NCI-H748 (cell line): ENCODE measurements around the gene FHIT.

Experiments used
- DNase-seq: peaks from one replicate; lab custom pipeline; 2025; ENCODE audit not compliant: unreplicated experiment; lab: John Stamatoyannopoulos, UW

The FHIT gene

DNA sequence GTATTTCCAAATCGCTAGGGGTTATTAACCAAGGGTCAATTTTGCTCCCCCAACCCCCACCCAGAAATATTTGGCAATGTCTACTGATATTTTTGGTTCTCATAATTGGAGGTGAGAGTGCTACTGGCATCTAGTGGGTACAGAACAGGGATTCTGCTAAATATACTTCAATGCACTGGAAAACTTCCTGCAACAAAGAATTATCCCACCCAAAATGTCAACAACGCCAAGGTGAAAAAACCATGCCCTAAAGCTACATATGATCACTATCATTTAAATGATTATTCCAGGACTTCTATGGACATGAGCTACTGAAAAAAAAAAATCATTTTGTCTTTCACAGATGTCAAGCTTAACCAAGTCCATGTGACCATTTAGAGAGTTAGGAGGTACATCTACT lies 867.9 kb downstream of the FHIT start:
- peak; percentile 15 for DNase-seq

DNA sequence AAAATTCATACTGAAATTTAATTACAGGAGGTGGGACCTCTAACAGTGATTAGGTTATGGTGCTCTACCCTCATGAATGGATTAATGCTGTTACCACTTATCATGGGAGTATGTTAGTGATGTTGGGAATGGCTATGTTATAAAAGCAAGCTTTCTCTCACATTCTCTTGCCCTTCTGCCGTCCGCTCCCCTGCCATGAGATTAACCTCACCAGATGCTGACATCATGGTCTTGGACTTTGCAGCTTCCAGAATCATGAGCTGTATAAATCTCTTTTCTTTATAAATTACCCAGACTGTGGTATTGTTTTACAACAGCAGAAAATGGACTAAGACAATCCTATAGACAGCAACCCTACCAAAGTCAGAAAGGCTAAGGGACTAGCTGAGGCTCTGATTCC lies 884.8 kb downstream of the FHIT start:
- DNase-seq, result no peak

GRCh38 chr3:60365360-60365759 lies 885.9 kb downstream of the FHIT start:
- no peak for DNase-seq

DNA sequence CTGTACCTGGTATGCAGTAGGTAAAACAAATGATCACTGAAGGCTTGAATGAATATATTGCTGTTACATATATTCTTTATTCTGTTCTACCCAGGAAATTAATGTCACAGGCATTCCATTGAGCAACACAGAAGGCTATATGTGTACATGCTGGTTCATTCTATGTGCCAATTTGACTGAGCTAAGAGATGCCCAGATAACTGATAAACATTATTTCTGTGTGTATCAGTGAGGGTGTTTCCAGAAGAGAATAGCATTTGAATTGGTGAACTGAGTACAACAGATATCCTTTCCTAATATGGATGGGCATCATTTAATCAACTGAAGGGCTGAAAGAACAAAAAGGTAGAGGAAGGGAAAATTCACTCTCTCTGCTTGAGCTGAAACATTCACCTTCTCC lies 886.8 kb downstream of the FHIT start:
- no peak for DNase-seq

GRCh38 chr3:60363817-60364216 lies 887.4 kb downstream of the FHIT start:
- DNase-seq, result no peak

DNA sequence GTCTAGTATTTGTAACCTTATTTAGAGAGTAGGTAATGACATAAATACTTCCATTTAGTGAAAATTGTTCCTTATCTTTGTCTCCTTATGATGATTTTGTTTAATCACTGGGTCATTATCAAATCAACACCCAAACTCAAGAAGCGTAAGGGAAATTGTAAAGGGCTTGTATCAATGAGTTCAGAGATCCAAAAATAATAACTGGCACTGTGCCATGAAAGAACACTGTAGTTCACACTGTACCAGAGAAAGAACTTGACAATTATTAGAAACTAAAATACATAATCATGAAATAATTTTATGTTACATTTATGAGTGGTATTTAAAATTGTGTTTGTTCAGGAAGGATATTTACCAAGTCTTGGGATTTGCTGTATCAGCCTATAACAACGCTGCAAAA lies 895.4 kb downstream of the FHIT start:
- peak; percentile 90 for DNase-seq

DNA sequence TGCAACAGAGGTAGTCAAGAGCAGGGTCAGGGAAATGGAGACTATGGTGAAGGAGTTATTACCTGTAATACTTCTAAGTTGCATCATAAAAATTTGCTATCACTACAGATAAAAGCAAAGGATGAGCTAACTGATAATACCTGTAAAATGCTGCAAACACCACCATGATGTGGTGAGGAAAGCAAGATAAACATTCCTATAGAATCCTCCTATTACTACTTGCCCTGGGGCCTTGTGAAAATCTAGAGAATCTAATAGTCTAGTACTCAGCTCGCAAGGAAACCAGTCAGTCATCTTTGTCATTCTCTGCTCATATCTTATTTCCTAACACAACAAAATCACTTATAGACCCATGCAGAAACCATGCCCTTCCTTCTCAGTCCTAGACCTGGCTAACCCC lies 899.8 kb downstream of the FHIT start:
- DNase-seq, result no peak

GRCh38 chr3:60344340-60344739 lies 906.9 kb downstream of the FHIT start:
- DNase-seq, result no peak

GRCh38 chr3:60343831-60344230 lies 907.4 kb downstream of the FHIT start:
- no peak for DNase-seq

DNA sequence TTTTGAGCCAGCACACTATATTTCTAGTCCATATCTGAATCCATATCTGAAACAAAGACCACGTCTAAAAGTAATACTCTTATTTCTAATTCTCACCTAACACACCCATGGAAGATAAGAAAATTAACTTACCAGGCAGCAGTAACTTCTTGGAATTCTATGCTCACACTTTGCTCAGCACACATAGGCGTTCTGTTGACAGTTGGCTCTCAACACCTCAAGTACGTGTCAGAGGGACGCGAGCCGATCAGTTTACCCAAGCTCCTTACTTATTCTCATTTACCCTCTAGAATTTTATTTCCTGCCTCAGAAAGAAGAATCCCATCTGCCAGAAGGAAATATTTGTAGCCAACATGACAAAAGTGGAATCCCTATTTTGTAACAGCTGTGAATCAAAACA lies 911.9 kb downstream of the FHIT start:
- DNase-seq, result no peak

- no peak for DNase-seq
Measured at GRCh38 chr3:60337421-60337820, 913.8 kb downstream of the FHIT start.

DNA sequence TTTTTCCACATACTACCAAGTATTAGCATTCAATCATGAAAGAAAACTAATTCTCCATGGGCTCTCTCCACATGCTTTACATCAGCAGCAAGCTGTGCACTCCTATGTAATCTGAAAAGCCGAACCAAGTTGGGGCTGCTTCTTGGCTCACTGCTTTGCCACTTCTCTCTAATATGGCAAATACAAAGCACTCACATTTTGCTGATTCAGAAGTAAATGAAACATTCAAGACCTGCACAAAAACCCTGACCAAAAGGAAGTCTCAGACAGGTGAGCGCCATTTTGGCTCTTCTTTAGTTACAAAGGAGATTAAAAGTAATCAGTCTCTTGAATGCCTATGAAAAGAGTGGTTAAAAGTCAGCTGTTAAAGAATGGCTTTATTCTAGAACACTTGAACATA lies 915.2 kb downstream of the FHIT start:
- DNase-seq, result no peak

GRCh38 chr3:60333710-60334109 lies 917.5 kb downstream of the FHIT start:
- no peak for DNase-seq

DNA sequence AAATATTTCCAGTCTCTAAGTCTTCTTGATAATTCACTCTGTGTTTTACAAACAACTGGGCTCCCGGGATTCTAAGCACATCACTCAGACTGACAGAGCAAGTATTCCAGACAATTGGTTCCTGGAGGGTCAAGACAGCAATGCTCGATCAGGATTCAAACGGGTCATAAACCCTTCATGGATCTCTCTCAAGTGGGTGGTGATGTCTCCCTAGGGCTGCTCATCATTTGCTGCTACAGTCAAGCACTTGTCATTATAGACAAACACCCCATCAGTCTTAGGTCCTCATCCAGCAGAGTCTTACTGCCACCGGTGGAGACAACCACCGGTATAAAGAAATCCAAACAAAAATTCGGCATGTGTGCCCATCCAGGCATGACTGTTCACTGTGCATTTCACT lies 921.1 kb downstream of the FHIT start:
- peak; percentile 26 for DNase-seq

- no peak for DNase-seq
Measured at GRCh38 chr3:60325610-60326170, 925.6 kb downstream of the FHIT start.

DNA sequence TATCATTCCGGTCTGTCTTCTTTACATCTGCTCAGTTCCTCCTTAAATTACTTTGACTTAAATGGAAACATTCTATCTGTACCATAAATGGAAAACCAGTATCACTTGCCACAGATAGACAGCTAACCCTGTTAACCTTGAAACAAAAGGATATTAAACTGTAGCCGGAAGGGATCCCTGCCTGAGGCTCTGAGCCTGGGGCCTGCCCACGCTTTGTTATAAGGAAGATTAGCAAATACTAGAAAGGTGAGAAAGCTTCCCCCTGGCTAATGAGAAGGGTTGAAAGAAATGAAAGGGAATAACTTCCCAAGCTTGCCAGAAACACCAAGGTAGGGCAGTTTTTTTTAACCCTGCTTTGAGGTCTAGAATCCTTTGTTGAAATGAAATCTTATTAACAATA lies 927.6 kb downstream of the FHIT start:
- DNase-seq, result no peak

GRCh38 chr3:60323180-60323579 lies 928.1 kb downstream of the FHIT start:
- DNase-seq, result no peak

DNA sequence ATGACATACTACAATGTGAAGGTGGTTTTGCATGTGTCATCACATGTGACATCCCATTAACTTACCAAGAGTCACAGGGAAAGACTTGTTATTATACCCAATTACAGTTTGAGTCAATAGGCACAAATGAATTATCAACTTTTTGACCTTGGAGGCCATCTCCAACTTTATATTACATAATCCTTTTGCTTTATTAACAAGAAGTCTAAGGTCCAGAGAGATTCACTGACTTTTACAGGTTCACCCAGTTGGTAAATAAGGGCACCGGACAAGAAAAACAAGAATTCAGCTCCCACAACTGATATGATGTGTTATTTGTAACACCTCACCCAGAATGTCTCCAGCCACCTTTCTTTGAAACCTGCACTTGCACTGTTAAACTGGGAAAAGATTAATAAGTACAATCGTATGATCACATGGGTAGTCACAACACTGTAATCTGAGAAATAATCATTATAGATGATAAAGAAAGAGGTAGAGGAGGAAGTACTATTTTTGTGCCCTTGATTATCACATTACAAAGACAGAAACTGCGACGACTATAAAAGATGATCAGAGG lies 928.9 kb downstream of the FHIT start:
- DNase-seq, result no peak

DNA sequence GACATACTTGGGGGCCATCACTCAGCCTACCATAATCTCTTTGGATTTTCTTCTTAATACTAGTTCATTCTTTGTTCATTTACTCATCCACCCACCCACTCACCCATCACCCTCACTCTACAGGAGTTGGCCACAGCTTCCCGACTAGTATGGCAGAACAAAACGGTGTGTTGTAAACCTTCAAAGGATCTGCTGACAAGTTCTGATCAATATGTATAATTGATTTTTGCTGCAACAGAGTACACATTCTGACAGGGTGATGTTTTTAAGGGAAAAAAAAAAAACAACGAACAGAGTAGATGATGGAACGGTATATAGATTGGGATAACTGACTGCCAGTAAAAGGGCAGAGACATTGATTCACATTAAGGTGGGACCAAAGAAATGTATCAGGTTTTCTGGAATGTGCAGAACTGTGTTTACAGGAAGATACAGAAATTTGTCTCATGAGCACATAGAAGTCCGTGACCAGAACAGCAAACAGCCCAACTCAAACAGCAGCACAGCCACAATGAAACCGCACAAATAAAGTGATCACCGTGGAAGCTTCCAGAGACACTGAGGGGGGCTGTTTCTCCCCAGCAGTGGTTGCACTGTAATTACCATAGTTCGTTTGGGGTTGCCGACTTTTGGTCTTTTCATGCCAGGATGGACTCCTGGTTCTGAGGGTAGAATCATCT lies 931.9 kb downstream of the FHIT start:
- no peak for DNase-seq

DNA sequence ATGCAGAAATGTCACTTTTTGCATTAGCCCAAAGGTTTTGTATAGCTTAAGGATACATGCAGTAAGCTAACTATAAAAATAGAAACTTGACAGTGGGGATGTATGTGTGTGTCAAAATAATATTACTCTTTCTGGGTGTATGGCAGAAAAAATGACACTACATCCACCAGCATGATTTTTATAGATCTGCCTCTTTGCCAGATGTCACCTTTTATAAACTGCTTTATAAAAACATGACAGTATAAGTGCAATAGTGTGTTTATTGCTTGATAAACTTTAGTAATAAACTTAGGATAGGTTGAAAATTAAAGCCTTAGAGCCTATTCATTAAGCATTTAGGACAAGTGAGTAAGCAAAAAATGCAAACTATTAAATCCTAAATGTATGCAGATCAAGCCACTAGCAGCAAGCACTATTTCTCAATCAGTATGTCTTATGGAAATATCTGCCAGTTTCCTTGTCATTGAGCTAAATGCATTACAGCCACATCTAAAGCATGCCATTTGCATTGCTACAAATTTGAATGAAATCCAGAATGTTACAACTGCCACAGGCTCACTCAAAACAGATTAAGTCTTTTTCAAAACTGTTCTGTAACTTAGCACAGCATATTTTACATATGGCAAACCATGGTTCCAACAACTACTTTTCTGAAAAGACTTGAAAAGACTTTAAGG lies 935.0 kb downstream of the FHIT start:
- no peak for DNase-seq

DNA sequence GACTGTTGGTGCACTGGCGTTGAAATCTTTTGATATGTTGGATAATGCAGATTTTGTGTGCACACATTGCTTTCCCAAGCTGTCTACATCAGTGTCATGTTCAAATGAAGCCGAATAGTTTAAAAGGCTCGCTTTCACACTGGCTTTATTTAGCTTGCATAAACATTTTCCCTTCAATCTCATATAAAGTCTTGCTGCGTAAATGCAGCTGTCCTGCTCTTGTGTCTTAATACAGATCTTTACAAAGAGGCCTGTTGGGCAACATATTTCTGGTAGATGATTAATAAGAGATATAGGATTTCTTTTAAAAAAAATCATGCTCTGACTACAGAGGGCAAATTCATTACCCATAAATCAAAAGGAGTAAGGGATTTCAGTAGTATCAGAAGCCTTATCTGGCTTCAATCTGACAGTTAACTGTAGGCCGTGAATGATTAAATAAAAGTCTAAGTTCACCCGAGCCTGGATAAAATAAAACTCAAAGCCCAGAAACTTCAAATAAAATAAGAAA lies 937.2 kb downstream of the FHIT start:
- no peak for DNase-seq

DNA sequence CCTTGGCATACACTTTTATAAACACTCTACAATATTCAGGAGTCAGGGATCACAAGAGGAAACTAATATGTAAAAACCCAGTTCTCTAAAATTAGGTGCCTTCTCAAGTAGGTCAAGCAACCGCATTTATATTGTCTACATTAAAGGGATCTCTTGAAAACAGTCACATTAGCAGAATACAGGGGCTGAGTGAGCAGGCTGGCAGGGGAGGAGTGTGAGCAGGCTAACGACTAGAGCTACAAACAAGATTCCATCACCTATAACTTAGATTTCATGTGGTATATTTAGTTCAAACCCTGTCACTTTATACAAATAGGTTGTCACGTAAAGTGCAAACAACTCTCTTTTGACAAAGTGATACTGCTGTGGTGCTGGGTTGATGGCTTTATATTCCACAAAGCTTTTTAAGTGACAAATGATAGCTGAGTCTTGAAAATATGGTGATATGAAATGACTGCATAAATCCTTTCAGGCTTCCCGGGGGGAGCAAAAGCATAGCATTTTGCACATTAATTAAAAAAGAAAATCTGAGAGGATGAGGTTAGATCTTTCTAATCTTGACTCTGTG lies 937.9 kb downstream of the FHIT start:
- no peak for DNase-seq
